ENCODE data around the gene USH1C.

GRCh38 chr11:17477084-17477333 lies 67.2 kb downstream of the USH1C start:
- TF ChIP-seq CTCF (IDR thresholded peaks at IDR 0.05) (no peak), POLR2A (IDR thresholded peaks at IDR 0.05) (no peak)

Measured in body of pancreas (tissue), 4 donors.